OCI-LY7 (cell line): Measurements from ENCODE around the gene AKAP12. TPM values are rescaled to one million over a fixed set of nuclear protein-coding genes. Genes with fewer than 3 reads are reported as not detected.

Experiments used
- BruUV-seq: library from RNA; stranded (reverse); fragments of 400-500 nt; replicated peaks from 2 replicates; lab custom pipeline; 2021; lab: Mats Ljungman, UMichigan
- CTCF ChIA-PET: fragments of 300-600 bp; sonication (Branson Sonifier 250); formaldehyde crosslinking; loops from one replicate; lab custom pipeline; 2022; ENCODE audit warnings: antibody characterized with exemption; ENCODE audit not compliant: unreplicated experiment; lab: Charles Lee
- POLR2A ChIA-PET: fragments of 300-600 bp; sonication (Branson Sonifier 250); formaldehyde crosslinking; loops from one replicate; lab custom pipeline; 2022; ENCODE audit warnings: antibody characterized with exemption; lab: Charles Lee
- DNase-seq: peaks from one replicate; pipeline ENCODE4 v3.0.0-alpha.2; 2015; ENCODE audit warnings: low spot score
- H2AFZ ChIP-seq: fragments of 200-600 bp; sonication (generic), shearing (Covaris generic); 2 replicates; pipeline ENCODE4 v1.6.1; 2014; ENCODE audit warnings: mild to moderate bottlenecking, antibody characterized with exemption, low read length, moderate library complexity
- H3K27ac ChIP-seq: fragments of 200-600 bp; sonication (generic); 2 replicates; pipeline ENCODE4 v1.5.1; 2014; ENCODE audit warnings: mixed run types, low read depth, mild to moderate bottlenecking, moderate library complexity, low read length, inconsistent platforms; ENCODE audit not compliant: poor library complexity, severe bottlenecking
- H3K36me3 ChIP-seq: fragments of 200-600 bp; sonication (generic); 2 replicates; pipeline ENCODE4 v1.6.1; 2014; ENCODE audit warnings: mild to moderate bottlenecking, antibody characterized with exemption, low read length, moderate library complexity, mixed read lengths; ENCODE audit not compliant: insufficient read depth
- H3K4me1 ChIP-seq: fragments of 200-600 bp; sonication (generic); 2 replicates; pipeline ENCODE4 v1.5.1; 2014; ENCODE audit warnings: mild to moderate bottlenecking, low read length; ENCODE audit not compliant: insufficient read depth, poor library complexity, severe bottlenecking
- H3K4me2 ChIP-seq: fragments of 200-600 bp; sonication (generic); 2 replicates; pipeline ENCODE4 v1.6.1; 2014; ENCODE audit warnings: mild to moderate bottlenecking, low read length
- H3K4me3 ChIP-seq: fragments of 200-600 bp; sonication (generic); 2 replicates; pipeline ENCODE4 v1.5.1; 2014; ENCODE audit warnings: mild to moderate bottlenecking, low read depth, low read length; ENCODE audit not compliant: poor library complexity, severe bottlenecking
- H3K79me2 ChIP-seq: fragments of 200-600 bp; sonication (generic); 2 replicates; pipeline ENCODE4 v1.6.1; 2016; ENCODE audit warnings: low read depth, mild to moderate bottlenecking, low read length, moderate library complexity, mixed read lengths; ENCODE audit not compliant: insufficient read depth
- H3K9me2 ChIP-seq: fragments of 200-600 bp; sonication (generic); 2 replicates; pipeline ENCODE4 v1.6.1; 2016; ENCODE audit warnings: mild to moderate bottlenecking, low read length, mixed read lengths; ENCODE audit not compliant: insufficient read depth
- H3K9me3 ChIP-seq: fragments of 200-600 bp; sonication (generic); 2 replicates; pipeline ENCODE4 v1.6.1; 2014; ENCODE audit warnings: mild to moderate bottlenecking, mixed run types, low read length, mixed read lengths
- H4K20me1 ChIP-seq: fragments of 200-600 bp; sonication (generic); 2 replicates; pipeline ENCODE4 v1.6.1; 2014; ENCODE audit warnings: mild to moderate bottlenecking, antibody characterized with exemption, low read length, moderate library complexity, mixed read lengths; ENCODE audit not compliant: insufficient read depth
- CTCF ChIP-seq: fragments of 200-600 bp; sonication (generic); conservative IDR thresholded peaks from 2 replicates; pipeline ENCODE4 v1.5.1; 2014; ENCODE audit warnings: mild to moderate bottlenecking, antibody characterized with exemption, low read length, moderate library complexity, mixed read lengths
- EZH2phosphoT487 ChIP-seq: fragments of 200-600 bp; sonication (generic); IDR thresholded peaks from 2 replicates; pipeline ENCODE4 v1.6.1; 2018; ENCODE audit warnings: low read depth, borderline replicate concordance, mild to moderate bottlenecking, mixed run types, antibody characterized with exemption, low read length, moderate library complexity, mixed read lengths
- intact Hi-C: fragments of 100-400 bp; cut with micrococcal nuclease; formaldehyde crosslinking; loops from one replicate; pipeline ENCODE4 v1.10.0; 2022; ENCODE audit not compliant: unreplicated experiment
- total RNA-seq, 2 experiments: library from RNA; depleted of rRNA in 1 of 2; stranded (reverse); fragments of >200 nt in 1 of 2; shearing (Covaris generic) in 1 of 2; gene quantifications; 2 replicates each; pipeline ENCODE4 v1.2.3, GENCODE V29; 2014 to 2022

Gene AKAP12
- total RNA-seq, 2 experiments from 2014 or later = 0.23 TPM; not detected in 1

- H3K4me3 ChIP-seq = no peak overlapping the region
- H3K4me2 ChIP-seq = no peak overlapping the region
- H3K79me2 ChIP-seq = no peaks in the 10 kb centered on the region
- ChIA-PET CTCF (no interaction called here), POLR2A (interaction anchor here (0.7 kb wide), 1 partner anchor 323 kb away, joined by 4 read pairs; no protein-coding TSS in a partner anchor)
- no peak for DNase-seq
- TF ChIP-seq EZH2phosphoT487 = no peak
- TF ChIP-seq CTCF = no peak
- no peaks in the 10 kb centered on the region for H3K9me2 ChIP-seq
- no TSS peak for BruUV-seq
- no peak overlapping the region for H2AFZ ChIP-seq
- no peaks in the 10 kb centered on the region for H3K9me3 ChIP-seq
- no peaks in the 10 kb centered on the region for H3K36me3 ChIP-seq
- no peaks in the 10 kb centered on the region for H3K4me1 ChIP-seq
- intact Hi-C loops = no loop called here
- H3K27ac ChIP-seq = no peak overlapping the region
- no peaks in the 10 kb centered on the region for H4K20me1 ChIP-seq
These were observed 54.9 kb downstream of the AKAP12 start for GRCh38 chr6:151294561-151295101.

GRCh38 chr6:151297886-151298285, 58.1 kb downstream of the AKAP12 start:
- no peak for TF ChIP-seq EZH2phosphoT487
- TF ChIP-seq CTCF = no peak
- CTCF ChIA-PET = no interaction called here
- H2AFZ ChIP-seq = no peak overlapping the region
- no peak overlapping the region for H3K4me3 ChIP-seq
- no peaks in the 10 kb centered on the region for H3K79me2 ChIP-seq
- no peak overlapping the region for H3K27ac ChIP-seq
- H3K4me2 ChIP-seq = no peak overlapping the region
- POLR2A ChIA-PET = interaction anchor here (0.7 kb wide), 1 partner anchor 50 kb away, joined by 4 read pairs; no protein-coding TSS in a partner anchor
- no peak for DNase-seq
- no peaks in the 10 kb centered on the region for H3K36me3 ChIP-seq
- H4K20me1 ChIP-seq = no peaks in the 10 kb centered on the region
- no peaks in the 10 kb centered on the region for H3K9me3 ChIP-seq
- no TSS peak for BruUV-seq
- no peaks in the 10 kb centered on the region for H3K9me2 ChIP-seq
- intact Hi-C loops = no loop called here
- no peaks in the 10 kb centered on the region for H3K4me1 ChIP-seq

- H3K36me3 ChIP-seq = no peaks in the 10 kb centered on the region
- intact Hi-C loops = no loop called here
- ChIA-PET POLR2A (no interaction called here), CTCF (no interaction called here)
- H3K4me2 ChIP-seq = no peak overlapping the region
- no peak overlapping the region for H3K27ac ChIP-seq
- no peak for DNase-seq
- H3K9me3 ChIP-seq = no peaks in the 10 kb centered on the region
- H3K9me2 ChIP-seq = no peaks in the 10 kb centered on the region
- no peaks in the 10 kb centered on the region for H3K79me2 ChIP-seq
- H3K4me3 ChIP-seq = no peak overlapping the region
- no TSS peak for BruUV-seq
- no peak overlapping the region for H2AFZ ChIP-seq
- no peaks in the 10 kb centered on the region for H4K20me1 ChIP-seq
- H3K4me1 ChIP-seq = no peaks in the 10 kb centered on the region
- TF ChIP-seq EZH2phosphoT487 = no peak
- TF ChIP-seq CTCF = no peak
These were observed 59.2 kb downstream of the AKAP12 start for GRCh38 chr6:151299011-151299410.
